GM21619 (cell line): ENCODE results near the gene KCNH1.

Experiments
- ATAC-seq: cut with Tn5 transposase; IDR thresholded peaks from one replicate; pipeline ENCODE4 v1.9.1; 2021; ENCODE audit not compliant: unreplicated experiment

Gene KCNH1

DNA sequence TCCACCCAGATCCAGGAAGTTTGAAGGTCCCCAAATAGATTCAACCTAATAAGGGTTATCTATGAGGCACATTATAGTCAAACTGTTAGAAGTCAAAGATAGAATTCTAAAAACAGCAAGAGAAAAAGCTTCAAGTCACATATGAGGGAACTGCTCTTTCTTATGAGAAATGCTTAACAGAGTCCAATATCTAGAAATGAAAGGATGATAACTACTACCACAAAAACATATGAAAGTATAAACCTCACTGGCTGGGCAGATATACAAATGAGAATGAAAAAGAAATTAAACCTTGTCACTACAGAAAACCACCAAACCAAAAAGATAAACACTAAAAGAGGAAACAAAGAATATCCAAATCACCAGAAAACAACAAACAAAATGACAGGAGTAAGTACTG, 201.8 kb downstream of the KCNH1 start:
- no peak for ATAC-seq

DNA sequence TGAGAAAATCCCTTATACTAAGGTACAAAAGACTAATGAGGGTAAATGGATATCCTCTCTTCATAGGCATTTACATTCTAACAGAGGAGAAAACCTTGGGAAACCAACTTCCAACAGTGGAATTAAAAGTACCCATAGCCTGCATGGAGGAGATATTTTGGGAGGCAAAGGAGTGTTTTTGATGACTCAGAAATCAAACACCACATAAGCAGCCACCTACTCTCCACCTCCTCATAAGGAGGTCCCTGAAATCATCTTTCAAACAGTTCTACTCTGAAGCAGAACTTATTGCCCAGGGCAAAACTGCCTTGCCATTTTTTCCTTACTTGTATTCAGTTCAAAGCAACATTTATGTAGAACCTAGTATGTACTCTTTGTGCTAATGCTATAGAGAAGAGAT, 211.3 kb downstream of the KCNH1 start:
- ATAC-seq, result no peak

DNA sequence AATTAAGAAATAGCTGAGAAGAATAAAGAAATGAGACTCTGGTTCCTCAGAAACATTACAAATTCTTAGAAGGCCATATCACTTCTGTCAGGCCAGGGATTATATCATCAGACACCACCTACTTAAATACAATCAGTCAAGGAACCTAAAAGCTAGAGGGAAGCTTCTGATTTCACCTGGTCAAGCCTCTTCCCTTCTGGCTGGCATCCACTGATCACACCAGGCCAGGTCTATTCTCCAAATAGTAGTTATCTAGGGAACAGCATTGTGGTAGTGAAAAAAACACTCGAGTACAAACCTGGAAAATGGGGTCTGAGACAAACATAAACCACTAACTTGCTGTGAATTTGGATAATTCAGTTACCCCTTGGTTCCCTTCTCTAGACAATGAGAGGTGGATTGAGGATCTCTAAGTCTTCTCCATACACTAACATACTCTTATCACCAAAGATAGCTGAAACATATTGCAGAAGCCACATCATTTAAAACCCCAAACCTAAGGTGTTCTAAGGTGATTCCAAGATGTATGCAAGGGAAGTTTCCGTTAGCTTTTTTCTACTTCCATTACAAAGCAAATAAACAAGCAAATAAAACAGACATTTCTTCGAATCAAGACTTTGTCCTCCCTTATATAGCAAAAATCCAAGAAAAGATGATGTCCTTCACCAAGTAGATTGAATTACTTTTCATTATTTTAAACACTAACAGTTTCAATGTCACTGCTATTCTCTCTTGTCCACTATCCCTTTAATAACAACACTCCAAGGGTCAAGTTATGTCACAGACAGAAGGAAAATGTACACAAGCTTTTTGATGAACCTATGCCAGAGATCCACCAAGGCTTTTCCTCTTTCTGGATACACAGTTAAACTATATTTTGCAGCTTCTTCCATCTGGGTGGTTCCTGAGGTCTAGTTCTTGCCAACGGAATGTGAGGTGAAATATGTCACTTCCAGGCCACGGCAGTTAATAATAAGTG, 212.9 kb downstream of the KCNH1 start:
- ATAC-seq, result no peak

DNA sequence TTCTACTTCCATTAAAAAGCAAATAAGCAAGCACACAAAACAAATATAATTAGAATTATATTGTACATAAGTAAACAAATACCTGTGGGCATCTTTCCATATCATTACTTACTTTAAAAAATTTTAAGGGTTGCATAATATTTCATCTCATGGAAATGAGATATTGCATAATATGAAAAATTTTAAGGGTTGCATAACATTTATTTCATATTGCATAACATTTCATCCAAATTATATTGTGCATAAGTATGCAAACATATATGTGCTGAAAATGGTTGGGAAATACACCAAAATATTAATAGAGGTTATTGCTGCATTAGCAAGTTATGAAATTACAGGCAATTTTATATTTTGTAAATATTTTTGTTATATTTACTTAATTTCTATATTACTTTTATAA, 213.7 kb downstream of the KCNH1 start:
- ATAC-seq, result no peak

DNA sequence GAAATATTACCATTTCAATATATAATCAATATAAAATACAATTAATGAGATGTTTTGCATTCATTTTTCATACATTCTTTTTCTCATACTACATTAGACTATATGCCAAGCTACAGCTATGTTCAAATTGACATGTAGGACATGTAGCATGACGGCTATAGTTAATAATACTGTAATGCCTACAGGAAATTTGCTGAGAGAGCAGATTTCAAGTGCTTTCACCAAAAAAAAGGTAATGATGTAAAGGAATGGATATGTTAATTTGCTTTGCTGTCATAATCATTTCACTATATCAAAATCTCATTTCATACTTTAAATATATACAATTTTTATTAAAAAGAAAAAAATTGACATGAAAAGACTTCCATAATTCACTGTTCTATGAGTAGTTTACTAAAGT, 215.1 kb downstream of the KCNH1 start:
- ATAC-seq, result no peak

DNA sequence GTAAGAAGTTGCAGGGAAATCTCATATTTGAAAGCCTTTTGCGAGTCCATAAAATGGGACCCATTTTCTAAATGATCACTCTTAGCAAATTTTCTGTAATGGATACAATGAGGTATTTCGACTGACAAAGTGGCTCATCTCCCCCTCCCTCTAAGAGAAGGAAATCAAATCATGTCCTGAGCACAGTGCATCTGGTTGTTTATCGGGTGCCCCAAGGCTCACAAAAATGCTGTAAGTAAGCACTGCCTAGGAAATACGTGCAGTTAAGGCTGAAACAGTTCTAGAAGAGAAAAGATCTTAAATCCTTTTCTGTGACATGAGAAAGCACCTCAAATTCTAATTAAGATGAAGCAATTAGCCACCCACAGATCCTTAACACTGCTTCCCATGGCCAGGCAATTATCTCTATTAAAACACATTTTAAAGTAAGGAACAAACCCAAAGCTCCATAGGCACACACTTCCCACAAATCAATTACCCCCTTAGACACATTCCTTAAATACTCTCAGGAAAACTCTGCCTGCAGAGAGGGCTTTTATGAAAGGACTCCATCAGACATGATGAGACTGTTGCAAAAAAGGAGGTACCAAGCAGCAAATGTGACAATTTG, 216.3 kb downstream of the KCNH1 start:
- no peak for ATAC-seq

DNA sequence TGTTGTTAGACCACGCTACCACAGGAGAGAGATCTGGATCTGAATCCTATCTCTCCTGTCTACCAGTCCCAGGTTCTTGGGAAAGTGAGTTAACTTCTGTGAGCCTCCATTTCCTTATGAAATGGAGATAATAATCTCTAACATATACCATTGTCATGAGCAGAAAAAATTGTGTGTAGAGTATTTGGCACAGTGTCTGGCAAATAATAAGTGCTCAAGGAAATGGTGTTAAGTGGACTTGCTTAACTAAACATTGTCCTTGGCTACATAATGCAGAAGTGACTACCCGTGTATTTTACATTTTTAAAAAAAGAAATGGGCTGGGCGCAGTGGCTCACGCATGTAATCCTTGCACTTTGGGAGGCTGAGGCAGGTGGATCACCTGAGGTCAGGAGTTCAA, 217.4 kb downstream of the KCNH1 start:
- ATAC-seq, result no peak

DNA sequence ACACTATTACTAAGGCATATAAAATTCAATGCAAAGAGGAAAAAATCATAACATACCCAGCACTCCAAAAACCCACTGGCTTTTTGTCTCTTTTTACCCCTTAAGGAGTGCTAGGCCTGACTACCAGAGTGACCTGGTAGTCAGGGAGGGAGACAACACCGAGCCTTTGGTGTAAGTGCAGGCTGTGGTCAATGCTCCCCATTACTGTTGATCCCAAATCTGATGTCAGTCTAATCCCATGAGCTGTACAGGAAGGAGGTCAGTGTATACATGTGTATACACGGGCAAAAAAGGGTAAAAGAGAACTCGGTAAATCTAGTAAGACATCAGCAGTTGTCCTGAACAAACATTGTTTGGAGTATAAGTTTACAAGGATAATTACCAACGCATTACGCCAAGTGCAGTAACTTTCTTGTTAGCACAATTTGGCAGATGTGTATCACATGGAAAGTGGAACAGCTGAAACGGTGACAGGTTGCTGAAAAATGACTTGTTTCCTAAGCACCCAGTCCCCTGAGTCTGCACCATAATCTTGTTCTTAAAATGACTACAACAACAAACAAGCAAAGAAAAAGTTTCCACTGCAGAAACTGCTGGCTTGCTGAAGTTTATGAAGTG, 217.9 kb downstream of the KCNH1 start:
- no peak for ATAC-seq

DNA sequence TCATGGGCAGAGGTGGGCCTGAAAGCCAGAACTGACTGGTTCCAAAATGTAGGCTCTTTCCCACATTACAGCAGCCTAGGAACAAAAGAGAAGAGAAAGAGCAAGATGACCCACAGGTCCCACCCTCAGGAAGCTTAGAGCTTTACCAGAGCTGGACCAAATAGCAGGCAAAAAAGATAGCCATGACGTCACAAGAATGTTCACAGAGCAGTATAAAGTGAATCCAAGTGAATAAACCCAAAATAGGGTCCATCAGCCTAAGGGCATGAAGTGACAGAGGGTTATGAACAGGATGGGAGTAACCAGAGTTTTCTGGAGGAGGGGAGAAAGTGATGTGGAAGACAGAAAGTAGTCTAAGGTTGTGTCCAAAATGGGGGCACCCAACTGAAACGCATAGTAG, 221.2 kb downstream of the KCNH1 start:
- ATAC-seq, result no peak

DNA sequence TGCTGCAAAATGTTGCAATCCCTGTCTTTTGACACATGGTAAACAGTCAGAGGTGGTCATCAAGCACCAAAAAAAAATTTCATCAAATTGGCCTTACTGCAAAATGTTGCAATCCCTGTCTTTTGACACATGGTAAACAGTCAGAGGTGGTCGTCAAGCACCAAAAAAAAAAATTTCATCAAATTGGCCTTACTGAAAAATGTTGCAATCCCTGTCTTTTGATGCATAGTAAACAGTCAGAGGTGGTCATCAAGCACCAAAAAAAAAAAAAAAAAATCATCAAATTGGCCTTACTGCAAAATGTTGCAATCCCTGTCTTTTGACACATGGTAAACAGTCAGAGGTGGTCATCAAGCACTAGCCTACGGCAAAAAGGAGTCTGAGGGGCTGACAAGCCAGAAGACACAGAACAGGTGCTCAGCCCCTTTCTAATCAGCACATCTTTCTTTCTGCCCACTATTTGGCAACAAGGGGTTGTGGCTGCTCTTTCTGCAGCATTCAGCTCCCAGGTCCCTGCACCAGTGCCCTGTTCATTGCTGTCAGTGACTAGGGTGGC, 223.8 kb downstream of the KCNH1 start:
- ATAC-seq, result no peak

DNA sequence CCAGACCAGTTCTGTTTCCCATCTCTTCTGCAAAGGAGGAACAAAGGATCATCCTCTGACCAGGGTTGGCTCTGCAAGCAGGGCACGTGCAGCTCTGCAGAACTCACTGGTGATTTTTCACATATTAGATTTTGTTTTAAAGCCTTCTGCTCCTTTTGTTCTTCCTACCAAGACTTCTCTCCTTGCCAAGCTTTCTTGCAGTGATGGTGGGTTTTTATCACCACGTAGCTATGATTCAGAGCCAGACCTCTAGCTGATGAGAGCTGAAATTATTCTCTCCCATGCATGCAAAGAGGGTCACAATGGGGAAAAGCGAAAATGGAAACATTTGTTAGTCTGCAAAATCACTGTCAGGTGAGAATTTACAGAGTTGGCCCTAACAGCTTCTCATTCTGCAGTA, 225.2 kb downstream of the KCNH1 start:
- ATAC-seq, result no peak

DNA sequence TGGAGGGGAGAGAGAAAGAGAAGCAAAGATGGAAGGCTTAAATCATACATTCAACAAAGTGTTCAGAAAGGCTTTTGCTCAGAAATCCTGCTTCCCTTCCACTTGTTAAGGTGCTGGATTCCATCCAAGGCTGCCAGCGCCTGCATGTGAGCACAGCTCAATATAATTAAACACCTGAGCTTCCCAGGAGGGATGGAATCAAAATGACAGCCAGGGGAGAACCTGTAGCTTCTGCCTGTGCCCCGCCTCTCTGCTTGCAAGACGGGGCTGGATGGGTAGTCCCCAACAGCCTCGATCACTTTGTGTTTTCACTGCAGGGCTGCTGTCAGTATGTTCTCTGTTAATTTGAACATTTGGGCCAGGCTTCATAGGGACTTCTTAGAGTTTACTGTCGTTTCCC, 225.7 kb downstream of the KCNH1 start:
- ATAC-seq, result no peak

DNA sequence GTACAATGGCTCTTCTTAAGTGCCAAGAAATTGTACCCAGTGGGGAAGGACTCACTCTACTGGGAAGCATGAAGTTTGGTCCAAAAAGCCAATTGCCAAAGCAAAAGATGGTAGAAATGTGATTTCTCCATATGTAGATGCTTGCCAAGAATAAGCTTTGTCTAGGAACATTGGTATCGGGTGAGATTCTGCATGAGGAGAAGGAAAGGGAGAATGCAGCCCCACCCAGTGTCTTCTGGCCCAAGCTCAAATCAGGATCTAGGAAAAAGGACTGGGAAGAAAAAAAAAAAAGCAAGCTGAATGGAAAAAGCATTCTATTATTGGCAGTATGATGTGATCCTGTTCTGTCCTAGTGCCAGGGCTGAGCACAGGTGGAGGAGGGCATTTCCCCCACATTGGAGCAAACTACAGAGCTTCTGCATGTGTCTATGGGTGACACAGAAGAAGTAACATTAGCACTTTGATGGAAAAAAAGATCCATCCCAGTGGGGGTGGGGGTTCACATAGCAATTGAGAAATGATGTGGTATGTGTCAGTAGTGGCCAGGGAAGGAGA, 226.6 kb downstream of the KCNH1 start:
- ATAC-seq, result no peak

DNA sequence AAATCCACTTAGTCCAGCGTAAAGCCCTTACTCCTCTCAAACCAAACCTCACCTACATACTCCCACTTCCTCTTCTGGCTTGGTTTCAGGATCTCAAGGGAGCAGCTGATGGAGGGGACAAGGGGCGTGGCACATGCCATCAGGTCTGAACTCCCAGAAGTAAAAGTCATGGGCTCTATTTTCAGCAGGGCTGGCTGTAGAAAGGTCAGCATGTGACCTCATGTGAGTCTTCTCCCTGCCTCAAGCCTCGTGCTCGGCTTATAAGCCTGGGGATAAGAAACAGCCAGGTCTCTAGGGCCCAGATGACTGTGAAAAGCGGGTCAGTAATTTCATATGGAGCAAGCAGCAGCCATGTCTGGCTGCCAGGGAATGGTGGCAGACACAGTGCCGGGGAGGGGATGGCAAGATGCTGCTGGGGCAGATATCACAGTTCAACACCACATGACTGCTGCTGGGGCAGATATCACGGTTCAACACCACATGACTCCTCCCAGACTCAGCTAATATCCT, 227.9 kb downstream of the KCNH1 start:
- ATAC-seq, result no peak

DNA sequence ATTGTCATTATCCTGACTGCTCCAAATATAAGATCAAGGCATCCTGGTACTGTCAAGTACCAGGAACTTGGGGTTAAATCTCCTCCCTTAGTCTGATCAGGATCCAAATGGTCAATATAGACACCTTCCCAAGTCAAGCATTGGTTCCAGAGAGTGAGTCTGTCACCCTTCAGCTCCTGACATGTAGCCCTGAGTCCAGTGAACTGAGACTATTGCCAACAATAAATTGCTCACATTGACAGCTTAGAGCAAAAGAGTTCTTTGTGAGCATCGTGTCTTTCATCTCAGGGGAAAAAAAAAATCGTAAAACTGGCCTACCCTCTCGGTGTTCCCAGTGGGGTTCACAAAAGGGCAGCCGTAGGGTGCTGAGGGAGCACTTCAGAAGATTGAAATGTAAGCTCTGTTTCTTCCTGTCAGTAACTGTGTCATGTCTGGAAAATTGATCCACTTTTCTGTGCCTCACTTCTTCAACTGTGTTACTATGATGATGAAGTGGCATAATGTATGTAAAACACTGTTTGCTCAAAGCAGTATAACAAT, 228.5 kb downstream of the KCNH1 start:
- ATAC-seq, result no peak

DNA sequence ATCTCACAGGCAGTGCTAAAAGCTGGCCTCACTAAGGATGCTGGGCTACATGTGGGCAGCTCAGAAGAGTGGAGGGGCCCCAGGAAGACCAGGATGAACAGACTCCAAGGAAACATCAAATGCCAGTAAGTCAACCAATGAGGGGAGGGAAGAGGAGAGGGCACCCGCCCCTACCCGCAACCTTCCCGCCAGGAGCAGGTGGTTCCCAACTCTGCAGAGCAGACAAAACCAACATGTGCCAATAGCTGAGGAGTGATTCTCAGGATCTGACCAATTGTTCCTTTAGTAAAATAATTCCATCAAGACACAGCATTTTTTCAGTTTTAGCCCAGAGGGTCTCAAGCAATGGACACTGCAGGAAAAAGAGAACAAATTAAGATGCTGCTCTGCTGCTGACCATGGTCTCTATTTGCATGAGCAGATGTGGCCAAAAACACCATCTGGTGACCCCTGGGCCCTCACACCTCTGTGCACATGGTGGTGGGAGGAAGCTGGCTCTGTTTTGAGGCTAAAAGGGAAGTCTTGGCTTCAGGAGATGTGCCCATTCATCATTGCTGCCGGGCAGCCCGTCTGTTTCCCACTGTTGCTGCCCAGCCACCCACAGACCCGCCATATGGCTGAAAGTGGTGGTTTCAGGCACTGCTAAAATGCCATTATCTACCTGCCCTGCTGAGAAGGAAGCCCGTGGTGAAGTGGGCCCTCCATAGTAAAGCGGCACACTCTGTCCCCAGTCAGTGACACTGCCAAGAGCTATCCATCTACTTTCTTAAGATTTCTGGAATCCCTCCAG, 231.8 kb downstream of the KCNH1 start:
- no peak for ATAC-seq

DNA sequence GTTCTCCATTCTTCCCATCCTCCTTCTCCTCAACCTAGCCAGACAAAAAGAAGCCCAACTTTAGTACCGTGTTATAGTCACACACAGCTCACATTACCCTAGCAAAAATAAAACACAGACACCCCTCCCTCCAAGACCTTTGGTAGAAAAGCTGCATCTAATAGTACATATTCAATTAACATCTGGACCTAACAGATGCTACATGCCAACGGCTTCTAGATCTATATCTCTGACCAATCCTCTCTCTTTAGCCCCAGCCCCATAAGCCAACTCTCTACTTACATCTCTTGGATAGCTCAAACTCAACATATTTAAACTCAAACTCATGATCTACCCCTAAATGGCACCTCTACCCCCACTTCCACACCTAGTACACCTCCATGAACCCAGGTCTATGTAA, 233.1 kb downstream of the KCNH1 start:
- no peak for ATAC-seq

DNA sequence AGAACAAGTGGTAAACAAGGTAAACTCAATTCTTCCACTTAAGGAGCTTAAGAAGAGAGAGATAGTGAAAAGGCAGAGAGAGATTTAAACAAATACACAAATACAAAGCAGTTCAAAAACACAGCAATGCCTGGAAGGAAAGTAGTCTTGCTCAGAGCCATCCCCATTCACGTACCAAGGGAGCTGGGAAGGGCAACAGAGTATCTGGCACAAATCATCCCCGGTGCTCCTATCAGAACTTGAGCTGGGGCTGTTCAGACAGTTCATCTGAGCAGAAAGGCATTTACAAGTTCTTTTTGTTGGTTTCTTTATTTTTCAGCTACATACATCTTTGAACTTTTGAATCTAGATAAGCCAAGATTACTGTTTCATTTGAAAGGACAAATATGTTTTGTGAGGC, 233.9 kb downstream of the KCNH1 start:
- no peak for ATAC-seq

DNA sequence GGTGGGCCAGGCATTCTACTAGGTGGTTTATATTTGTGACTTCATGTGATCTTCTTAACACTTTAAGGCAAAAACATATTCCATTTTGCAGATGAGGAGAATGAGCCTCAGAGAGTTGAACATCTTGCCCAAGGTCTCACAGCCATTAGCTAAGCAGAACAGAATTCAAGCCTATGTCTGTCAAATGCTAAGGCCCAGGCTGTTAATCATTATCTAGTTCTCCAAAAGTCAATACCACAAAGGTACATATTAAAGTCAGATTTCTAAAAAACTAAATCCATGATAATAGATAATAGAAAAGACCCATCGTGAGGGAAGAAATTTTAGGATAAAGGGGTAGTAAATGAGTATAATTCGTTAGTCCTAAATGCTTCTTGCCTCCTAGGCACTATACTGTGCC, 234.3 kb downstream of the KCNH1 start:
- no peak for ATAC-seq

DNA sequence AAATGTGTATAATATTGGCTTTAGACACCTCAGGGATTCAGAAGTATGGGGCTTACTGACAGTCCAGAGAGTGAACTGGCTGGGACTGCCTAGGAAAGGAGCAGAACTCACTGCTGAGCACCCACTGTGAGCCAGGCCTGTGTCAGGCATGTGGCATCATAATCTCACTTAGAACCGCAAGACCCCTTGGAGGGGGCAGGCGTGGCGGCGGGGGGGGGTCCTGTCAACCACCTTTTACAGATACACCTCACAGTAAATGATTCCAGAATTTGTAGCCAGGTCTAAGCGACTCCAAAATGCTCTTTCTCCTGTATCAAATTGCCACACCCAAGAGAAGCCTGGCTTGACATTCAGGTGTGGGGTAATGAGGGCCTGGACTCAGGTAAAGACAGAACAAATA, 235.5 kb downstream of the KCNH1 start:
- ATAC-seq, result no peak
